Activated CD4-positive, alpha-beta T cell treated with anti-CD3 and anti-CD28 coated beads for 1 hour (primary cell): ENCODE measurements around the gene BACE1-AS.

Source experiments
- DNase-seq: peaks from one replicate; pipeline ENCODE4 v3.0.0-alpha.2; 2020

Gene BACE1-AS

DNA sequence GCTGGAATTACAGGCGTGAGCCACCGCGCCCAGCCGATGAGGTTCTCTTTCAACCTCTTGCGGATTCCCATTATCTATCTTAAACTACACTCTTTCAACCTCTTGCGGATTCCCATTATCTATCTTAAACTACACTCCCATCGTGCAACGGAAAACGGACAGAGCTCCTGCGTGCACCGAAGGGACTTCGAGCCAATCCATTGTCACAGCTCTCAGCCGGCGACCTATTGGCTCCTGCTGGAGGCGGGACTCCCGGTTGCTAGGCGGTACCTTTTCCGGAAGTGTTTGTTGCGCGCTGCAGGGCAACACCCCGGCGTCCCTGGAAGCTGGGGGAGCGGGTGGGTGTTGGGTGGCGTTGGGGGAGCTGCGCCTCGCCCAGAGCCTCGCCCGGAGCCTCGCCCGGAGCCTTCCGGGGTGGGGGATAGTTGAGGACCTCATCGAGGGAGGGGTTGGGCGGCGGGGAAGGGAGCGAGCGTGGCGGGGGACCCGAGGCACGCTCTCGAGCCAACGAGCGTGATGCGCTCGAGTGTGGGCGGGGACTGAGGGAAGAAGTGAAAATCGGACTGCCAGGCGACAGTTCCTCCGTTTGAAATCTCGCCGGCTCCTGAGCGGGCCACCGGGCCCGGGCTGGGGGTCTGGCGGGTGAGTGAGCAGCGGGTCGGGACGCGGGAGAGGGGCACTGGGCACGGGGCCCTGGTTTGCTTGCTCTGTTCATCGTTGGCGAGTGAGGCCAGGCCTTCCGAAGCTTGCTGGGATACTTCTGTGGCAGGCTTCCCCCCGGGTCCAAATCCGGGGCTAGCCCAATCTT is 36.6 kb downstream of the BACE1-AS start, which contains the start of gene CEP164:
Gene CEP164 (plus strand): TSS at position 288 of the 808 bp plus-strand sequence. CDS start 10,733 bp downstream, outside the sequence.
- DNase-seq: peak; percentile 90

DNA sequence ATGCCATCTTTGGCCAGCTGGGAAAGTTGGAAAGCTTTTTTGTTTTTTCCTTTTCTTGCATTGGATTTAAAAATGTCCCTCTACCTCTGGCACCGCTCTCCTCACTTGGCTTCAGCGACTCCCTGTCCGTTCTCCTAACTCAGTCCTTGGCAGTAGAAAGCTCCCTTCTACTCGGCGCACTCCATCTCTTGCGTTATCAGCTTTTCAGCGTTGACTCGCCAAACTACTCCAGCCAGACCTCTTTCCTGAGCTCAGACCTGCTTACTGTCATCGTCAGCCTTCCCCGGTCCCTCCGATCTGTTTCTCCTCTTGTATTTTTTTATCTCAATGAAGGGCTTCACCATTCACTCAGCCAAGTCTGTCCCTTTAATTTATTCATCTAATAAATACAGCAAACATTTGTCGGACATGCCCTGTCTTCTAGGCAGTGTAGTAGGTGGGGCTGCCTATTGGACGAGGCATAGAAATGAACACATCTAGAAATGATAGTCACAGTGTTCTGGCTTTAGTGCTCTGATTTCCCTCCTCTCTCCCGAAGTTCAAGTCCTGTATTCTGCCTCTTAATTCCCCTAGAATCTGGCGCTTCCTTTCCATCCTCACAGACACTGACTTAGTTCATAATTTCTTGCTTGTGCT is 37.3 kb downstream of the BACE1-AS start:
- no peak for DNase-seq

GRCh38 chr11:117332843-117333242 is 41.7 kb downstream of the BACE1-AS start:
- DNase-seq: no peak

DNA sequence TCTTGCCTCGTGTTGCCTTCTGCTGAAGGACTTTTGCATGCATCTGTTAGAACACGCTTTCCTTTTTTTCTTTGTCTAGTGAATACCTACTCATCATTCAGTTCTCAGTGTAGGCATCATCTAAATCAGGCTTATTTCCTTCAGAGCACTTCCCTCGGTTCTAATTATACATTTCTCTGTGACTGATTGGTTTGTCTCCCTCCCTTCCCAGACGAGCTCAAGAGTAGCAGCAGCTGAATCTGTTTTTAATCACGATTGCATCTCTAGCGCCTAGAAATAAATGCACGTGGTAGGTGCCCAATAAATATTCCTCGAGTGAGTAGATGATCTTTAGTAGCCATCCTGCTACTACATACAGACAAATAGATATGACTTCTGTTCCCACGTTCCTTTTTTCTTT is 42.8 kb downstream of the BACE1-AS start:
- no peak for DNase-seq

GRCh38 chr11:117334896-117335295 is 43.8 kb downstream of the BACE1-AS start:
- DNase-seq: no peak

GRCh38 chr11:117335399-117335798 is 44.3 kb downstream of the BACE1-AS start:
- no peak for DNase-seq

DNA sequence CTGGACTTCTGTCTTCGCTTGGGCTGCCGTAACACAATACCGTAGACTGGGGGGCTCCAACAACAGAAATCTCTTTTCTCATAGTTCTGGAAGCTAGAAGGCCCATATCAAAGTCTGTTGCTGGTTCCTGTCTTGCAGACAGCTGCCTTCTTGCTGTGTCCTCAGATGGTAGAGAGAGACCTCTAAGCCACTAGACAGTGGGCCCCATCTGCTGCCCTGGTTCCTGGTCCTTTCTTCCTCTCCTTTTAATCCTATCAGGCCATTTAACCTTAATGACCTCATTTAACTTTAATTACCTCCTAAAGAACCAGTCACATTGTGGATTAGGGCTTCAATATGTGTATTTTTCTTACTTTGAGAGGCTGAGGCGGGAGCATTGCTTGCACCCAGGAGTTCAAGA is 45.9 kb downstream of the BACE1-AS start:
- no peak for DNase-seq
